Kidney (tissue), 14 donors: ENCODE results near the gene RRP1. TPM values are rescaled to one million over a fixed set of nuclear protein-coding genes. Genes with fewer than 3 reads are reported as not detected.

ENCODE experiments used
- DNase-seq, 5 donors: peaks; one replicate each; pipeline ENCODE4 v3.0.0-alpha.2; 2013 to 2020
- FAIRE-seq: peaks from 2 replicates; lab custom pipeline; 2012; peaks lifted over from hg19 to GRCh38; lab: Jason Lieb, UNC
- H3K27ac ChIP-seq, 2 donors: one replicate each; pipeline ENCODE4 v1.7.0; 2013; ENCODE audit warnings: low read depth in 2 of 2, low read length in 2 of 2, inconsistent platforms in 1 of 2
- H3K27me3 ChIP-seq: one replicate; pipeline ENCODE4 v1.7.1; 2013; ENCODE audit warnings: low read length, inconsistent platforms; ENCODE audit not compliant: control insufficient read depth, insufficient read depth
- H3K36me3 ChIP-seq, 3 donors: one replicate each; pipeline versions ENCODE4 v1.7.0 to v1.7.1; 2013; ENCODE audit warnings: low read length in 3 of 3, control low read depth in 1 of 3, inconsistent platforms in 1 of 3; ENCODE audit not compliant: insufficient read depth in 3 of 3, control insufficient read depth in 2 of 3
- H3K4me1 ChIP-seq, 3 donors: one replicate each; pipeline versions ENCODE4 v1.7.0 to v1.7.1; 2013; ENCODE audit warnings: low read length in 3 of 3, inconsistent platforms in 1 of 3, low read depth in 1 of 3; ENCODE audit not compliant: control insufficient read depth in 2 of 3, insufficient read depth in 2 of 3
- H3K4me3 ChIP-seq, 3 donors: one replicate each; pipeline versions ENCODE4 v1.7.0 to v1.8.1; 2013; ENCODE audit warnings: low read length in 3 of 3, control low read depth in 1 of 3, inconsistent platforms in 1 of 3
- H3K9ac ChIP-seq, 3 donors: one replicate each; pipeline versions ENCODE4 v1.7.0 to v1.7.1; 2013; ENCODE audit warnings: low read length in 3 of 3, control low read depth in 1 of 3, inconsistent platforms in 1 of 3
- H3K9me3 ChIP-seq, 3 donors: one replicate each; pipeline versions ENCODE4 v1.7.0 to v1.7.1; 2013; ENCODE audit warnings: low read length in 3 of 3, control low read depth in 1 of 3, inconsistent platforms in 1 of 3; ENCODE audit not compliant: control insufficient read depth in 2 of 3, insufficient read depth in 1 of 3
- intact Hi-C: fragments of 100-400 bp; cut with DNase I; formaldehyde crosslinking; loops from one replicate; pipeline ENCODE4 v1.11.1; 2022
- polyA plus RNA-seq: library from polyadenylated mRNA; stranded (reverse); fragments of 350-450 nt; fragmentation: Illumina TruSeq; extraction: RNeasy Lipid Tissue Mini Kit (QIAGEN cat#74804); gene quantifications from one replicate; pipeline ENCODE4 v1.2.3, GENCODE V29; 2014; ENCODE audit warnings: low read depth, low replicate concordance; ENCODE audit not compliant: insufficient read depth
- total RNA-seq: library from RNA; stranded (reverse); fragmentation: NEBNext Ultra II Directional; extraction: Animal tissue kit (Norgen Biotek cat#: 25700); gene quantifications from one replicate; pipeline ENCODE4 v1.2.1, GENCODE V29; 2021
- TF ChIP-seq, protein P1 (sequence below): IDR thresholded peaks from 3 replicates; pipeline ENCODE4 v1.5.1; 2012; ENCODE audit warnings: mild to moderate bottlenecking, moderate library complexity, borderline replicate concordance; ENCODE audit not compliant: insufficient read depth; ENCODE audit errors: extremely low read depth
- donor health status: control.
- donor health status: control.
- donor health status: control.
- donor health status: control.
- donor health status: control.
- donor health status: DM: yes; HTN: yes; CAD: no.
- donor health status: Normal renal cell carcinoma (clear cell type).

RRP1 gene
- total and polyA plus RNA-seq, 2 donors from 2014 or later: 12.9 to 18.7 TPM

DNA sequence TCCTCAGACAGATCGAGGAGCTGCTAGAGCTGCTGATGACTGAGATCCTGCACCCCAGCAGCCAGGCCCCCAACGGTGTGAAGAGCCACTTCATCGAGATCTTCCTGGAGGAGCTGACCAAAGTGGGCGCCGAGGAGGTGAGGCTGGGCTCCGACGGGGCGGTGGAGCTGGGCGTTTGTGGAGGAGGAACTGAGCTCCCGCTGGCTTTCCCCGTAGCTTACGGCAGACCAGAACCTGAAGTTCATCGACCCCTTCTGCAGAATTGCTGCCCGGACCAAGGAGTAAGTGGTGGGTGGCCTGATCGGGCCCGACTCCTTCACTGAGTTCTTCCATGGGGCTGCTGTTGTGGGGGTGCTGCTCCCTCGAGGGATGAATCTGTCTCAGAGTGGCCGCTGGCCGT is 8.0 kb downstream of the RRP1 start:
- intact Hi-C loops: no loop called here
- Histone ChIP-seq H3K4me3 (no peak overlapping the region), H3K4me1 (no peaks in the 10 kb centered on the region), H3K27ac (no peak overlapping the region), H3K27me3 (no peaks in the 10 kb centered on the region), H3K36me3 (peaks cover 2 to 54% (median 24%) of the 10 kb centered on the region in 3 donors), H3K9ac (no peak overlapping the region), H3K9me3 (no peaks in the 10 kb centered on the region)
- peak in 1 of 5 donors; percentile 49 for DNase-seq
- TF ChIP-seq, protein P1, sequence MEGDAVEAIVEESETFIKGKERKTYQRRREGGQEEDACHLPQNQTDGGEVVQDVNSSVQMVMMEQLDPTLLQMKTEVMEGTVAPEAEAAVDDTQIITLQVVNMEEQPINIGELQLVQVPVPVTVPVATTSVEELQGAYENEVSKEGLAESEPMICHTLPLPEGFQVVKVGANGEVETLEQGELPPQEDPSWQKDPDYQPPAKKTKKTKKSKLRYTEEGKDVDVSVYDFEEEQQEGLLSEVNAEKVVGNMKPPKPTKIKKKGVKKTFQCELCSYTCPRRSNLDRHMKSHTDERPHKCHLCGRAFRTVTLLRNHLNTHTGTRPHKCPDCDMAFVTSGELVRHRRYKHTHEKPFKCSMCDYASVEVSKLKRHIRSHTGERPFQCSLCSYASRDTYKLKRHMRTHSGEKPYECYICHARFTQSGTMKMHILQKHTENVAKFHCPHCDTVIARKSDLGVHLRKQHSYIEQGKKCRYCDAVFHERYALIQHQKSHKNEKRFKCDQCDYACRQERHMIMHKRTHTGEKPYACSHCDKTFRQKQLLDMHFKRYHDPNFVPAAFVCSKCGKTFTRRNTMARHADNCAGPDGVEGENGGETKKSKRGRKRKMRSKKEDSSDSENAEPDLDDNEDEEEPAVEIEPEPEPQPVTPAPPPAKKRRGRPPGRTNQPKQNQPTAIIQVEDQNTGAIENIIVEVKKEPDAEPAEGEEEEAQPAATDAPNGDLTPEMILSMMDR: no peak
- FAIRE-seq: no peak

DNA sequence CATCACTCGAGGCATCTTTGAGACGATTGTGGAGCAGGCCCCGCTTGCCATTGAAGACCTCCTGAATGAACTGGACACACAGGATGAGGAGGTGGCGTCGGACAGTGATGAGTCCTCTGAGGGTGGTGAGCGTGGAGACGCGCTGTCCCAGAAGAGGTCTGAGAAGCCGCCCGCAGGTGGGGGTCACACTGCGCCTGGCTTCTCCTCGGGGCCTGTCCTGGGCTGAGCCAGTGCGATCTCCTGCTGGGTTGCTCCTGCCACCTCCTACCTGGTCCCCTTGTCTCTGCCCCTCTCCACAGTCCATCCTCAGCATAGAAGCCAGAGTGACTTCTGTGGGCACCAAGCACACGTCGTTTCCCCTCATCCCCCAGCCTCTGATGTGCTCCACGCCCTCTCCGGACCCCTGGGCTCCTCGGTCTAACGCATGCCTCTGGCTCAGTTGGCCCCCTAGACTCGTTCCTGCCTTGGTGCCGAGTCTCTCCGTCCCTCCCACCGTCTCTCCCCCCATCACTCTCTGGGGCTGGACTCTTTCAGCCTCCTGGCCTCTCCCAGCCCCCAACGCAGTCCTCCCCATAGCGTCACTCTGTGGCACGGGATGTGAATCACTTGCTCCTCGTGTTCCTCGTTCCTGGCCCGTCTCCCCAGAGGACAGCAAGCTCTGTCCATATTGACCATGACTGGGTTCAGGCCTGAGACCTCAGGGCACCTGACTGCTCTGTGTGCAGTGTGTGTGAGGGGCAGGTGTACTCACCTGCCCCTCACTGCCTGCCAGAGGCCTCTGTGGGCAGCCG is 8.7 kb downstream of the RRP1 start:
- intact Hi-C loops: no loop called here

DNA sequence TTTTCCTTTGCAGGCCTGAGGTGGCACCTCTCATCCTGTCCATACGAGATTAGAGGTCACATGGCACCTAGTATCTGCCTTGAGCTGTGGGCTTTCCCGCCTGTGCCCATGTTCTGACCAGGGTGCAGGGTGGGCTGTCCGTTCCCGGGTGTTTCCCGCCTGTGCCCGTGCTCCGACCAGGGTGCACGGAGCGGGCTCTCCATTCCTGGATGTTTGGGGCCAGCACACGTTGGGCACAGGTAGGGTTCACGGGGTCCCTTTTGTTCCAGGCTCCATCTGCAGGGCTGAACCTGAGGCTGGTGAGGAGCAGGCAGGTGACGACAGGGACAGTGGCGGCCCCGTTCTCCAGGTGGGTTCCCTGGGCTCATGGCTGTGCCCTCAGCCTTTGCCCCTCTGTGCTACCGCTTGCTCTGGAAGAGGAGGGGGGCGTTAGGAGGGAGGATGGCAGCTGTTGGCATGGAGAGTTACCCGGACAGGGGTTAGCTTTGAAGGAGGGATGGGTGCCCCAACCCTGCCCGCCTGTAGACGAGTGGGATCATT is 10.0 kb downstream of the RRP1 start:
- Histone ChIP-seq H3K9ac (no peak overlapping the region), H3K9me3 (no peaks in the 10 kb centered on the region), H3K4me3 (no peak overlapping the region), H3K27me3 (no peaks in the 10 kb centered on the region), H3K27ac (no peak overlapping the region), H3K4me1 (no peaks in the 10 kb centered on the region), H3K36me3 (peaks cover 2 to 49% (median 20%) of the 10 kb centered on the region in 3 donors)
- intact Hi-C loops: no loop called here
- no peak for FAIRE-seq
- DNase-seq: peak in 1 of 5 donors; percentile 52
- TF ChIP-seq, protein P1: no peak

More for the DNA sequence above, 8.7 kb downstream of the RRP1 start:
- Histone ChIP-seq H3K27ac (no peak overlapping the region), H3K4me3 (no peak overlapping the region), H3K4me1 (no peaks in the 10 kb centered on the region), H3K9ac (no peak overlapping the region), H3K36me3 (peaks cover 2 to 58% (median 24%) of the 10 kb centered on the region in 3 donors), H3K27me3 (no peaks in the 10 kb centered on the region), H3K9me3 (no peaks in the 10 kb centered on the region)
- DNase-seq: peak in 1 of 5 donors; percentile 58
- TF ChIP-seq, protein P1: no peak
- no peak for FAIRE-seq
